ENCODE data around the gene C19orf12.

C19orf12 gene

GRCh38 chr19:29662278-29662603, 52.8 kb downstream of the C19orf12 start:
- no peak for DNase-seq

DNA sequence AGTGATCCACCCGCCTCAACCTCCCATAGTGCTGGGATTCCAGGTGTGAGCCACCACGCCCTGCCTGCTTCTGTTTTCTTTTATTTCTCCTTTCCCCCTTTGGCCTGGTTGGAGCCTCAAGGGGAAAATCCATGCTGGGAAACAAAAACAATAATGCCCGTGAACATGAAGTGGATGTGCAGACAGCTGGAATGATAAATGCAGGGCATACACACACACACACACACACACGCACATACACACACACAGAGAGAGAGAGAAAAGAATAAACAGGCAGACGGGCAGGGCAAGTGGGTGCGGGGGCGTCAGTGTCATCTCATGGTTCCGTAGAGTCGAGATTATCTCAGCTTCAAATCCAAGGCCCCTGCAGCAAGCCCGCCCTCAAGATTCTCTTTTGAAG, 54.2 kb downstream of the C19orf12 start:
- no peak for DNase-seq

- DNase-seq: no peak
These were observed 56.7 kb downstream of the C19orf12 start for GRCh38 chr19:29658221-29658991.

DNA sequence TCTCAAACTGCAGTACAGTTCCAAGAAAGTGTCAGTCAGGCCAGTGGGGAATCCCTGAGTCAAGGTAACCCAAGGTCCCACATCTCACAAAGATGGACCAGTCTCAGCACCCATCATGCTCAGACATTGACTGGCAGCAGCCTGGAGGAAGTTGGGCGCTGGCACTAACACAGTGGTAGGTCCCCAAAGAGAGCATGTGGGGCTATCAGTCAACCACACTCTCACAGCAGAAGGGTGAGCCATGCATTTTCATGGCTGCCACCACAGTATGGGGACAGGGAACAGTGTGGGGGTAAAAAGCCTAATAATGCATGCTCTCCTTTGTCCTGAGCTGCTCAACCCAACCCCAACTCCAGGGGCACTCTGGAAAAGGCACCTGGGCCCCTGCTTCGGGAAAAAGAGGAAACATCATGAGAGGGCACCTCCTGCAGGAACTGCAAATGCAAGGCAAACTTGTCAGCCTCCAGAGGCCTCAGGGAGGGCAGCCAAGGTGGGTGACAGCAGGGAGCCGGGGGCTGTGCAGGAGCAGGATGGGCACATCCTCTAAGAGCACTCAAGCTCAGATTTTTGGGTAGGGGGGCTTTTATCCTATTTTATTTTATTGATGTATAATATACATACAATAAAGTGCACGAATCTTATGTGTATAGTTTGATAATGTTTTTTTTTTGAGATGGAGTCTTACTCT, 59.3 kb downstream of the C19orf12 start:
- DNase-seq: no peak

DNA sequence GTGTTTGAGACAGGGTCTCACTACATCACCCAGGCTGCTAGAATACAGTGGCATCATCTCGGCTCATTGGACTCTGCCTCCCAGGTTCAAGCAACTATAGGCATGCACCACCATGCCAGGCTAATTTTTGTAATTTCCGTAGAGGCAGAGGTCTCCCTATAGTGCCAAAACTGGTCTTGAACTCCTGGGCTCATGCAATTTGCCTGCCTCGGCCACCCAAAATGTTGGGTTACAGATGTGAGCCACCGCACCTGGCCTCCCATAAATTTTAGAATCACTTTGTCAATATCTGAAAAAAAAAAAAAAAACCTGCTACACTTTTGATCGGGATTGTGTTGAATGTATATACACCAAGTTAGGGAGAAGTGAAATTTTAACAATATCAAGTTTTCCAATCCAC, 61.7 kb downstream of the C19orf12 start:
- no peak for DNase-seq

- DNase-seq: no peak
These were observed 63.3 kb downstream of the C19orf12 start for GRCh38 chr19:29651622-29652394.

DNA sequence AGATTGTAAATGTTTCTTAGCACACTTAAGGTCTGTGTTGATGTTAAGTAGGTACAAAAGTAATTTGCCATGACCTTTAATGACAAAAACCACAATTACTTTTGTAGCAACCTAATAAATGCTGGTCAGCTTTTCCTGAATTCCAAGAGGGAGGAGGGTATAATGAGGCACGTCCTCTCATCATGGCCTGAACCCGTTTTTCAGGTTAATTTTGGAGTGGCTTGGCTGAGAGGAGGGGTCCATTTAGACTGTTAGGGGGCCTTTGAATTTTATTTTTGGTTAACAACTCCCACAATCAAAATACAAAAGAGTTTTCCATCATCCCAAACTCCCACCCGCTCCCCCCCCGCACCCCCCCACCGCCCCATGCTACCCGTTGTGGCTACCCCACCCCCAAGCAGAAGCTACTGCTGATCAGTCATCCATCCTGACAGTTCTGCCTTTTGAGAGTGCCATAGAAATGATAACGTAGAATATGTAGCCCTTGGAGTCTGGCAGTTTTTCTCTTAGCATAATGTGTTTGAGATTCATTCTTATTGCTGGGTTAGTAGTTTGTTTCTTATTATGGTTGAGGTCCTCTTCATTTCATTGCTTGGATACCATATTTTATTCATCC, 64.2 kb downstream of the C19orf12 start:
- no peak for DNase-seq
